Endodermal cell (in vitro differentiated cells): ENCODE data around the gene PNPO. TPM values are rescaled to one million over a fixed set of nuclear protein-coding genes. Genes with fewer than 3 reads are reported as not detected.
A peak's percentile ranks its signal among the peaks of the same experiment; 100 is the strongest.

ENCODE experiments used
- DNase-seq: peaks from one replicate; pipeline ENCODE4 v3.0.0-alpha.2; 2017
- H3K27ac ChIP-seq: 2 replicates; pipeline ENCODE4 v1.5.1; 2013; ENCODE audit warnings: mild to moderate bottlenecking, low read depth, low read length, moderate library complexity
- H3K27me3 ChIP-seq: 2 replicates; pipeline ENCODE4 v1.6.1; 2013; ENCODE audit warnings: mild to moderate bottlenecking, low read length, moderate library complexity; ENCODE audit not compliant: insufficient read depth, control insufficient read depth, poor library complexity, severe bottlenecking
- H3K36me3 ChIP-seq: 2 replicates; pipeline ENCODE4 v1.7.0; 2013; ENCODE audit warnings: mild to moderate bottlenecking, low read length, moderate library complexity; ENCODE audit not compliant: control insufficient read depth, insufficient read depth
- H3K4me1 ChIP-seq: one replicate; pipeline ENCODE4 v1.7.0; 2013; ENCODE audit warnings: low read length; ENCODE audit not compliant: control insufficient read depth, insufficient read depth
- H3K4me3 ChIP-seq: 2 replicates; pipeline ENCODE4 v1.5.1; 2013; ENCODE audit warnings: mild to moderate bottlenecking, low read length, moderate library complexity
- H3K9ac ChIP-seq: 2 replicates; pipeline ENCODE4 v1.6.1; 2013; ENCODE audit warnings: mild to moderate bottlenecking, low read length, moderate library complexity; ENCODE audit not compliant: poor library complexity, severe bottlenecking; ENCODE audit errors: extremely low read depth
- H3K9me3 ChIP-seq: 2 replicates; pipeline ENCODE4 v1.6.1; 2013; ENCODE audit warnings: mild to moderate bottlenecking, low read length, moderate library complexity; ENCODE audit not compliant: control insufficient read depth
- H3K27ac Mint-ChIP-seq: 2 replicates; pipeline ENCODE4 v1.8.0; 2020; ENCODE audit warnings: mixed read lengths
- H3K27me3 Mint-ChIP-seq: 2 replicates; pipeline ENCODE4 v1.8.0; 2021; ENCODE audit warnings: mild to moderate bottlenecking, mixed read lengths; ENCODE audit not compliant: insufficient read depth
- H3K36me3 Mint-ChIP-seq: 2 replicates; pipeline ENCODE4 v1.8.0; 2020; ENCODE audit warnings: low read depth, mixed read lengths
- H3K4me1 Mint-ChIP-seq: 2 replicates; pipeline ENCODE4 v1.8.0; 2020; ENCODE audit warnings: mixed read lengths
- H3K4me3 Mint-ChIP-seq: 2 replicates; pipeline ENCODE4 v1.8.0; 2020; ENCODE audit warnings: mild to moderate bottlenecking, moderate library complexity, mixed read lengths
- H3K9me3 Mint-ChIP-seq: 2 replicates; pipeline ENCODE4 v1.8.0; 2020; ENCODE audit warnings: mild to moderate bottlenecking, mixed read lengths
- CTCF ChIP-seq: fragments of 200-600 bp; sonication (generic); conservative IDR thresholded peaks from 2 replicates; pipeline ENCODE4 v1.5.0; 2021; ENCODE audit warnings: antibody characterized with exemption, mild to moderate bottlenecking
- WGBS, 2 experiments: methylation state at CpG; one replicate each; pipeline versions ENCODE4 v1.1.5 to v1.1.7; 2013; ENCODE audit warnings: missing lambda C conversion rate in 2 of 2, mixed read lengths in 1 of 2; ENCODE audit not compliant: insufficient coverage in 1 of 2, insufficient read length in 1 of 2; 5-methylcytosine and 5-hydroxymethylcytosine counted together
- long read RNA-seq, 4 experiments: library from polyadenylated mRNA in 2 of 4; library from RNA in 1 of 4; library from capped mRNA in 1 of 4; stranded (forward) in 3 of 4; unstranded in 1 of 4; transcript quantifications; one replicate each; pipeline ENCODE4 v2.0.0, GENCODE V29; 2020 to 2021; ENCODE audit warnings: inconsistent platforms in 1 of 4
- polyA plus RNA-seq, 2 experiments: library from polyadenylated mRNA; stranded (reverse); fragments of 50-300 nt; gene quantifications; one replicate each; pipeline ENCODE4 v1.2.3, GENCODE V29; 2013
- total RNA-seq, 2 donors: library from RNA; stranded (reverse); fragmentation: NEBNext Ultra II Directional in 1 of 2; extraction: Animal tissue kit (Norgen Biotek cat#: 25700) in 1 of 2; gene quantifications; 2 replicates in 1 of 2; 3 replicates in 1 of 2; pipeline ENCODE4 v1.2.1, GENCODE V29; 2021

The PNPO gene
- 10 to 100 TPM in 1 of 2 donors, 1 to 10 TPM in 1; 8.5 to 10.4 TPM for total RNA-seq
- 7.9 TPM for polyA plus RNA-seq (2013, experiment 1 of 2)
- 7.4 TPM for polyA plus RNA-seq (2013, experiment 2 of 2)
- long read RNA-seq, experiment 1: 0 reads
- long read RNA-seq, experiment 2, transcript PNPO-217 (7 exons, 3,465 nt): major isoform, 14 of 20 reads
- long read RNA-seq, experiment 2, partial matches to known transcripts: 0 of 20 reads
- long read RNA-seq, experiment 2, other reads (novel, unspliced or antisense): 2 of 20 reads
- long read RNA-seq, experiment 3, transcript PNPO-217 (7 exons, 3,465 nt): major isoform, 30 of 33 reads
- long read RNA-seq, experiment 3, partial matches to known transcripts: 1 of 33 reads
- long read RNA-seq, experiment 3, other reads (novel, unspliced or antisense): 2 of 33 reads
- long read RNA-seq, experiment 4, partial matches to known transcripts: 0 of 1 reads
- long read RNA-seq, experiment 4, other reads (novel, unspliced or antisense): 0 of 1 reads

GRCh38 chr17:47941246-47942095, at the start of gene PNPO:
Gene PNPO (plus strand): TSS chr17:47941571. CDS start chr17:47941676, 105 bp downstream.
- Mint-ChIP-seq H3K27ac (no peak within 1 kb of the TSS), H3K27me3 (peaks cover 19% of the 10 kb centered on the region), H3K9me3 (peaks cover 5% of the 10 kb centered on the region), H3K4me3 (peak within 1 kb of the TSS; percentile 57), H3K36me3 (peaks cover 1% of the 10 kb centered on the region), H3K4me1 (no peaks in the 10 kb centered on the region)
- H3K9ac ChIP-seq: peak within 1 kb of the TSS; percentile 49
- TF ChIP-seq CTCF: peak; percentile 30
- H3K36me3 ChIP-seq: peaks cover 8% of the 10 kb centered on the region
- H3K4me1 ChIP-seq: no peaks in the 10 kb centered on the region
- peak; percentile 96 for DNase-seq
- H3K9me3 ChIP-seq: no peaks in the 10 kb centered on the region
- H3K27me3 ChIP-seq: peaks cover 3% of the 10 kb centered on the region
- WGBS, 2 experiments: 6 to 8% methylated on average over 30 to 50 of the region's 50 CpGs
- no peak within 1 kb of the TSS for H3K27ac ChIP-seq
- H3K4me3 ChIP-seq: peak within 1 kb of the TSS; percentile 94

- H3K4me1 ChIP-seq: peaks cover 5% of the 10 kb centered on the region
- Mint-ChIP-seq H3K9me3 (no peaks in the 10 kb centered on the region), H3K4me3 (peak overlapping the region; percentile 93), H3K27ac (peak overlapping the region; percentile 96), H3K27me3 (no peaks in the 10 kb centered on the region), H3K4me1 (peaks cover 38% of the 10 kb centered on the region), H3K36me3 (no peaks in the 10 kb centered on the region)
- no peaks in the 10 kb centered on the region for H3K27me3 ChIP-seq
- TF ChIP-seq CTCF: peak; percentile 12
- no peak overlapping the region for H3K27ac ChIP-seq
- WGBS, 2 experiments: 55 to 67% methylated on average over 8 to 11 of the region's 11 CpGs
- H3K36me3 ChIP-seq: no peaks in the 10 kb centered on the region
- H3K9me3 ChIP-seq: no peaks in the 10 kb centered on the region
- H3K9ac ChIP-seq: peak overlapping the region; percentile 56
- no peak for DNase-seq
- peak overlapping the region; percentile 89 for H3K4me3 ChIP-seq
These were observed 46.6 kb upstream of the PNPO start for GRCh38 chr17:47894498-47895346.
